HepG2 (cell line): ENCODE measurements around the gene DCAF4. TPM values are rescaled to one million over a fixed set of nuclear protein-coding genes. Genes with fewer than 3 reads are reported as not detected.
A peak's percentile ranks its signal among the peaks of the same experiment; 100 is the strongest.

Experiments
- ASH2L ChIP-seq: fragments of 300-600, 200-600 bp; sonication (generic); IDR thresholded peaks from 2 replicates; pipeline ENCODE4 v1.7.0; 2017; ENCODE audit warnings: low read depth, mild to moderate bottlenecking, moderate library complexity, mixed read lengths, low read length; ENCODE audit not compliant: insufficient read length
- EEA1 ChIP-seq: sonication (generic); formaldehyde crosslinking; IDR thresholded peaks from 2 replicates; pipeline ENCODE4 v1.5.1; 2020; ENCODE audit warnings: mild to moderate bottlenecking, missing genetic modification reagents, borderline replicate concordance
- ESRRA ChIP-seq: sonication (generic); formaldehyde crosslinking; IDR thresholded peaks from 2 replicates; pipeline ENCODE4 v1.5.1; 2020; ENCODE audit warnings: mild to moderate bottlenecking, low read depth, missing genetic modification reagents
- GTF3A ChIP-seq: sonication (generic); formaldehyde crosslinking; conservative IDR thresholded peaks from 2 replicates; pipeline ENCODE4 v1.4.0; 2020; ENCODE audit warnings: mild to moderate bottlenecking, missing genetic modification reagents
- HNRNPLL ChIP-seq: fragments of 200-400 bp; formaldehyde crosslinking; IDR thresholded peaks from 2 replicates; pipeline ENCODE4 v1.6.1; 2017; ENCODE audit warnings: mild to moderate bottlenecking, low read depth, low read length; ENCODE audit not compliant: poor library complexity, severe bottlenecking
- KDM6A ChIP-seq: IDR thresholded peaks from 2 replicates; pipeline ENCODE4 v1.6.1; 2016; ENCODE audit warnings: low read depth
- PAWR ChIP-seq: sonication (generic); formaldehyde crosslinking; IDR thresholded peaks from 2 replicates; pipeline ENCODE4 v1.4.0; 2020; ENCODE audit warnings: missing genetic modification reagents, mild to moderate bottlenecking, borderline replicate concordance
- RARG ChIP-seq: sonication (generic); formaldehyde crosslinking; IDR thresholded peaks from 2 replicates; pipeline ENCODE4 v1.4.0; 2020; ENCODE audit warnings: low read depth, mild to moderate bottlenecking, missing genetic modification reagents
- RBAK ChIP-seq: sonication (generic); formaldehyde crosslinking; IDR thresholded peaks from 2 replicates; pipeline ENCODE4 v1.5.1; 2020; ENCODE audit warnings: mild to moderate bottlenecking, missing genetic modification reagents
- REXO4 ChIP-seq: sonication (generic); formaldehyde crosslinking; IDR thresholded peaks from 2 replicates; pipeline ENCODE4 v1.8.0; 2022; ENCODE audit warnings: missing genetic modification reagents, mild to moderate bottlenecking, borderline replicate concordance
- RNF219 ChIP-seq: sonication (generic); formaldehyde crosslinking; IDR thresholded peaks from 2 replicates; pipeline ENCODE4 v1.5.0; 2020; ENCODE audit warnings: mild to moderate bottlenecking, missing genetic modification reagents
- SUZ12 ChIP-seq: fragments of 150-350 bp; IDR thresholded peaks from 2 replicates; pipeline ENCODE4 v1.6.1; 2014; ENCODE audit warnings: low read depth, low read length
- ZBTB7B ChIP-seq: sonication (generic); formaldehyde crosslinking; IDR thresholded peaks from 2 replicates; pipeline ENCODE4 v1.4.0; 2020; ENCODE audit warnings: missing genetic modification reagents
- ZMYM3 ChIP-seq: sonication (generic); formaldehyde crosslinking; IDR thresholded peaks from 2 replicates; pipeline ENCODE4 v1.5.1; 2020; ENCODE audit warnings: mild to moderate bottlenecking, missing genetic modification reagents
- ZNF747 ChIP-seq: sonication (generic); formaldehyde crosslinking; IDR thresholded peaks from 2 replicates; pipeline ENCODE4 v1.8.1; 2023; ENCODE audit warnings: missing genetic modification reagents, mild to moderate bottlenecking, borderline replicate concordance
- ZNF770 ChIP-seq: sonication (generic); formaldehyde crosslinking; IDR thresholded peaks from 2 replicates; pipeline ENCODE4 v1.5.0; 2020; ENCODE audit warnings: mild to moderate bottlenecking, missing genetic modification reagents
- ZSCAN31 ChIP-seq: sonication (generic); formaldehyde crosslinking; IDR thresholded peaks from 2 replicates; pipeline ENCODE4 v1.5.0; 2020; ENCODE audit warnings: low read depth, mild to moderate bottlenecking, missing genetic modification reagents
- polyA plus RNA-seq, 8 experiments: library from polyadenylated mRNA; depleted of rRNA in 3 of 8; stranded (reverse) in 7 of 8; unstranded in 1 of 8; fragments of >200 nt; fragmentation: Illumina TruSeq in 4 of 8; extraction: Trizol in 4 of 8; gene quantifications; 2 replicates each; pipeline versions ENCODE4 v1.2.1 to v1.2.3, GENCODE V29; 2011 to 2016; ENCODE audit warnings: low read depth in 4 of 8, missing spikeins in 1 of 8, mixed read lengths in 1 of 8; ENCODE audit not compliant: insufficient read depth in 1 of 8
- total RNA-seq, 5 experiments: library from RNA; depleted of rRNA; stranded (reverse); fragments of >200 nt; fragmentation: Illumina TruSeq; extraction: Trizol; gene quantifications; 2 replicates each; pipeline ENCODE4 v1.2.3, GENCODE V29; 2016; ENCODE audit warnings: low read depth in 1 of 5
- TF ChIP-seq, protein P1 (sequence below): sonication (generic); formaldehyde crosslinking; IDR thresholded peaks from 2 replicates; pipeline ENCODE4 v1.9.0; 2022; ENCODE audit warnings: missing genetic modification reagents, mild to moderate bottlenecking, borderline replicate concordance
- TF ChIP-seq, protein P2 (sequence below): sonication (generic); formaldehyde crosslinking; IDR thresholded peaks from 2 replicates; pipeline ENCODE4 v1.8.1; 2023; ENCODE audit warnings: mild to moderate bottlenecking, missing genetic modification reagents, borderline replicate concordance
- TF ChIP-seq, protein P3 (sequence below): sonication (generic); formaldehyde crosslinking; IDR thresholded peaks from 2 replicates; pipeline ENCODE4 v1.8.1; 2022; ENCODE audit warnings: low read depth, mild to moderate bottlenecking, missing genetic modification reagents

DCAF4 gene
- total and polyA plus RNA-seq, 2 of the 13 experiments (the other 11 are each of a cell fraction or from before 2014, with no cell fraction given) = 18.8 to 21.1 TPM

DNA sequence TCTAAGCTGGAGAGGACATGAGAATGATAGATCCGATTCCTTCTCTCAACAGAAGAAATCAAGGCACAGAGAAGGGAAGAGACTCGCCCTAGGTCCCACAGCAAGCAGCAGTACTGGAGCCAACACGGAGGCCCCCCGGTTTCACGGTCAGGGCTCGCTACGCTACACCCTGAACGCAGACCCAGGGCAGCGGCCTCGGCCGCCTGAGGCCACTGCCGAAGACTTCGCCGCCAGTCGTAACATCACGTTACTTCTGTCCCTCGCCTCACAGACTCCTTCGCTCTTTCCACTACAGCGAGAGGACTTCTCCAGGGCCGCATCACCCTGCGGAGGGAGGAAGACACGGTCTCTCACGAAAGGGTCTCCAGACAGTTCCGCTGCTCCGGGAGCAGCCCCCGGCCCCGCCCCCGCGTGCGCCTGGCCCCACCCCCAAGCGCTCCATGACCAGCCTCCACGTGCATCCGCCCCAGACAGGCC is 411 bp upstream of the DCAF4 start (continued):
- TF ChIP-seq GTF3A (CRISPR knock-in tag) = no peak
- TF ChIP-seq ASH2L = peak; percentile 26
- TF ChIP-seq, protein P1, sequence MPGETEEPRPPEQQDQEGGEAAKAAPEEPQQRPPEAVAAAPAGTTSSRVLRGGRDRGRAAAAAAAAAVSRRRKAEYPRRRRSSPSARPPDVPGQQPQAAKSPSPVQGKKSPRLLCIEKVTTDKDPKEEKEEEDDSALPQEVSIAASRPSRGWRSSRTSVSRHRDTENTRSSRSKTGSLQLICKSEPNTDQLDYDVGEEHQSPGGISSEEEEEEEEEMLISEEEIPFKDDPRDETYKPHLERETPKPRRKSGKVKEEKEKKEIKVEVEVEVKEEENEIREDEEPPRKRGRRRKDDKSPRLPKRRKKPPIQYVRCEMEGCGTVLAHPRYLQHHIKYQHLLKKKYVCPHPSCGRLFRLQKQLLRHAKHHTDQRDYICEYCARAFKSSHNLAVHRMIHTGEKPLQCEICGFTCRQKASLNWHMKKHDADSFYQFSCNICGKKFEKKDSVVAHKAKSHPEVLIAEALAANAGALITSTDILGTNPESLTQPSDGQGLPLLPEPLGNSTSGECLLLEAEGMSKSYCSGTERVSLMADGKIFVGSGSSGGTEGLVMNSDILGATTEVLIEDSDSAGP (CRISPR knock-in tag) = peak; percentile 68; the same call in 1 of the 2 replicates
- TF ChIP-seq ZNF770 = 0 out of 2 replicates have a peak, but pooled peaks have one; percentile 41
- no peak for TF ChIP-seq SUZ12
- no peak for TF ChIP-seq REXO4
- TF ChIP-seq EEA1 (CRISPR knock-in tag) = no peak
- TF ChIP-seq PAWR (CRISPR knock-in tag) = no peak
- TF ChIP-seq ZBTB7B = peak; percentile 21; the same call in 1 of the 2 replicates
- TF ChIP-seq, protein P2, sequence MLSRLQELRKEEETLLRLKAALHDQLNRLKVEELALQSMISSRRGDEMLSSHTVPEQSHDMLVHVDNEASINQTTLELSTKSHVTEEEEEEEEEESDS (CRISPR knock-in tag) = no peak
- 0 out of 2 replicates have a peak, but pooled peaks have one; percentile 10 for TF ChIP-seq ZMYM3 (CRISPR knock-in tag)
- no peak for TF ChIP-seq RARG (CRISPR knock-in tag)
- TF ChIP-seq RNF219 (CRISPR knock-in tag) = 0 out of 2 replicates have a peak, but pooled peaks have one; percentile 29
- TF ChIP-seq RBAK (CRISPR knock-in tag) = no peak
- no peak for TF ChIP-seq ESRRA (CRISPR knock-in tag)
- TF ChIP-seq HNRNPLL = peak; percentile 69
- 0 out of 2 replicates have a peak, but pooled peaks have one; percentile 56 for TF ChIP-seq ZSCAN31
- TF ChIP-seq, protein P3, sequence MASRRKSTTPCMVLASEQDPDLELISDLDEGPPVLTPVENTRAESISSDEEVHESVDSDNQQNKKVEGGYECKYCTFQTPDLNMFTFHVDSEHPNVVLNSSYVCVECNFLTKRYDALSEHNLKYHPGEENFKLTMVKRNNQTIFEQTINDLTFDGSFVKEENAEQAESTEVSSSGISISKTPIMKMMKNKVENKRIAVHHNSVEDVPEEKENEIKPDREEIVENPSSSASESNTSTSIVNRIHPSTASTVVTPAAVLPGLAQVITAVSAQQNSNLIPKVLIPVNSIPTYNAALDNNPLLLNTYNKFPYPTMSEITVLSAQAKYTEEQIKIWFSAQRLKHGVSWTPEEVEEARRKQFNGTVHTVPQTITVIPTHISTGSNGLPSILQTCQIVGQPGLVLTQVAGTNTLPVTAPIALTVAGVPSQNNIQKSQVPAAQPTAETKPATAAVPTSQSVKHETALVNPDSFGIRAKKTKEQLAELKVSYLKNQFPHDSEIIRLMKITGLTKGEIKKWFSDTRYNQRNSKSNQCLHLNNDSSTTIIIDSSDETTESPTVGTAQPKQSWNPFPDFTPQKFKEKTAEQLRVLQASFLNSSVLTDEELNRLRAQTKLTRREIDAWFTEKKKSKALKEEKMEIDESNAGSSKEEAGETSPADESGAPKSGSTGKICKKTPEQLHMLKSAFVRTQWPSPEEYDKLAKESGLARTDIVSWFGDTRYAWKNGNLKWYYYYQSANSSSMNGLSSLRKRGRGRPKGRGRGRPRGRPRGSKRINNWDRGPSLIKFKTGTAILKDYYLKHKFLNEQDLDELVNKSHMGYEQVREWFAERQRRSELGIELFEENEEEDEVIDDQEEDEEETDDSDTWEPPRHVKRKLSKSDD (CRISPR knock-in tag) = no peak
- 0 out of 2 replicates have a peak, but pooled peaks have one; percentile 41 for TF ChIP-seq ZNF747 (CRISPR knock-in tag)
- no peak for TF ChIP-seq KDM6A (CRISPR knock-in tag)
